B cell (primary cell): ENCODE results near the gene TBC1D2. TPM values are rescaled to one million over a fixed set of nuclear protein-coding genes. Genes with fewer than 3 reads are reported as not detected.

Experiments used
- ATAC-seq: fragments of 200-7000 bp; cut with Tn5 transposase; one replicate; pipeline ENCODE4 v1.10.0; 2021; ENCODE audit warnings: low read depth, mild to moderate bottlenecking, moderate number of reproducible peaks, moderate library complexity
- CTCF ChIA-PET: fragments of 350-600 bp; sonication (Branson Sonifier 250); formaldehyde crosslinking; loops from one replicate; lab custom pipeline; 2021; ENCODE audit warnings: antibody characterized with exemption, inconsistent platforms; lab: Charles Lee
- POLR2A ChIA-PET: fragments of 350-600 bp; sonication (Branson Sonifier 250); formaldehyde crosslinking; loops from one replicate; lab custom pipeline; 2021; ENCODE audit warnings: antibody characterized with exemption; lab: Charles Lee
- DNase-seq: peaks from one replicate; pipeline ENCODE4 v3.0.0; 2013
- H2AFZ ChIP-seq: 2 replicates; pipeline ENCODE4 v1.6.1; 2012; ENCODE audit warnings: mild to moderate bottlenecking, low read depth, low read length; ENCODE audit not compliant: insufficient read depth, poor library complexity, severe bottlenecking
- H3K27ac ChIP-seq, 2 donors: 1 replicate in 1 of 2; 2 replicates in 1 of 2; pipeline ENCODE4 v1.5.1; 2012 to 2013; ENCODE audit warnings: low read length in 2 of 2, mild to moderate bottlenecking in 2 of 2, moderate library complexity in 1 of 2
- H3K27me3 ChIP-seq, 4 experiments: fragments of 200-600 bp in 1 of 4; sonication (generic) in 1 of 4; replicated peaks in 1 of 4; 1 replicate in 2 of 4; 2 replicates in 2 of 4; pipeline versions ENCODE4 v1.6.1 to v1.7.0; 2013 to 2016; ENCODE audit warnings: low read length in 3 of 4, mild to moderate bottlenecking in 2 of 4, mixed read lengths in 1 of 4, moderate library complexity in 1 of 4; ENCODE audit not compliant: insufficient read depth in 4 of 4, control insufficient read depth in 3 of 4; ENCODE audit errors: control extremely low read depth in 1 of 4
- H3K36me3 ChIP-seq, 2 experiments: replicated peaks in 1 of 2; 1 replicate in 1 of 2; 2 replicates in 1 of 2; pipeline versions ENCODE4 v1.6.1 to v1.7.1; 2013; ENCODE audit warnings: low read length in 1 of 2; ENCODE audit not compliant: insufficient read depth in 2 of 2, control insufficient read depth in 1 of 2; ENCODE audit errors: control extremely low read depth in 1 of 2, extremely low read depth in 1 of 2
- H3K4me1 ChIP-seq, 2 donors: fragments of 200-600 bp in 1 of 2; sonication (generic) in 1 of 2; 1 replicate in 1 of 2; 2 replicates in 1 of 2; pipeline versions ENCODE4 v1.5.1 to v1.6.1; 2013 to 2017; ENCODE audit warnings: low read length in 2 of 2; ENCODE audit not compliant: control insufficient read depth in 2 of 2, insufficient read depth in 2 of 2
- H3K4me2 ChIP-seq: replicated peaks from 2 replicates; pipeline ENCODE3; 2012; ENCODE audit warnings: mild to moderate bottlenecking, low read depth, low read length; ENCODE audit not compliant: poor library complexity, severe bottlenecking
- H3K4me3 ChIP-seq, 5 experiments: fragments of 200-600 bp in 1 of 5; sonication (generic) in 1 of 5; 1 replicate in 3 of 5; 2 replicates in 2 of 5; pipeline versions ENCODE4 v1.5.1 to v1.7.0; 2011 to 2016; ENCODE audit warnings: low read length in 4 of 5, mild to moderate bottlenecking in 4 of 5, low read depth in 2 of 5, control low read depth in 1 of 5, moderate library complexity in 1 of 5; ENCODE audit not compliant: insufficient read depth in 1 of 5; ENCODE audit errors: control extremely low read depth in 1 of 5, extremely low read depth in 1 of 5
- H3K79me2 ChIP-seq: fragments of 200-600 bp; sonication (generic); one replicate; pipeline ENCODE4 v1.6.0; 2016; ENCODE audit warnings: low read length; ENCODE audit not compliant: control insufficient read depth, insufficient read depth
- H3K9ac ChIP-seq: fragments of 200-600 bp; sonication (generic); 2 replicates; pipeline ENCODE4 v1.6.1; 2017; ENCODE audit warnings: mild to moderate bottlenecking, low read length, moderate library complexity
- H3K9me3 ChIP-seq, 3 donors: one replicate each; pipeline versions ENCODE4 v1.6.1 to v1.7.1; 2013; ENCODE audit warnings: low read length in 2 of 3; ENCODE audit not compliant: control insufficient read depth in 2 of 3, insufficient read depth in 1 of 3; ENCODE audit errors: control extremely low read depth in 1 of 3
- H4K20me1 ChIP-seq: 2 replicates; pipeline ENCODE4 v1.6.0; 2012; ENCODE audit warnings: mild to moderate bottlenecking, low read length; ENCODE audit not compliant: insufficient read depth, control insufficient read depth, poor library complexity, severe bottlenecking
- H3K27ac Mint-ChIP-seq: one replicate; pipeline ENCODE4 v1.8.0; 2021; ENCODE audit warnings: mixed read lengths
- H3K27me3 Mint-ChIP-seq: one replicate; pipeline ENCODE4 v1.8.0; 2021; ENCODE audit warnings: mixed read lengths
- H3K4me1 Mint-ChIP-seq: one replicate; pipeline ENCODE4 v1.8.0; 2021; ENCODE audit warnings: mixed read lengths
- H3K4me3 Mint-ChIP-seq: one replicate; pipeline ENCODE4 v1.8.0; 2021; ENCODE audit warnings: mixed read lengths
- H3K9me3 Mint-ChIP-seq: one replicate; pipeline ENCODE4 v1.8.0; 2022; ENCODE audit warnings: mixed read lengths; ENCODE audit not compliant: insufficient read depth
- EZH2 ChIP-seq: IDR thresholded peaks from 2 replicates; pipeline ENCODE4 v1.6.1; 2012; ENCODE audit warnings: borderline replicate concordance, low read depth, mild to moderate bottlenecking, moderate library complexity, low read length; ENCODE audit not compliant: insufficient read depth, poor library complexity, severe bottlenecking
- WGBS: methylation state at CpG from one replicate; pipeline ENCODE4 v1.1.5; 2013; ENCODE audit warnings: missing lambda C conversion rate; ENCODE audit not compliant: insufficient coverage; 5-methylcytosine and 5-hydroxymethylcytosine counted together
- intact Hi-C: fragments of 100-400 bp; cut with micrococcal nuclease; formaldehyde crosslinking; loops from one replicate; pipeline ENCODE4 v1.10.0; 2022
- polyA plus RNA-seq: library from polyadenylated mRNA; depleted of rRNA; stranded (reverse); fragments of >200 nt; gene quantifications from 2 replicates; pipeline ENCODE4 v1.2.3, GENCODE V29; 2012
- total RNA-seq, 2 donors: library from RNA; stranded (reverse); fragments of 120-200 nt in 1 of 2; gene quantifications; 1 replicate in 1 of 2; 2 replicates in 1 of 2; pipeline versions ENCODE4 v1.2.3 to v1.2.4, GENCODE V29; 2013 to 2022
- TF ChIP-seq, protein P1 (sequence below): fragments of 200-600 bp; IDR thresholded peaks from one replicate; pipeline ENCODE4 v1.8.0; 2022; ENCODE audit warnings: antibody characterized with exemption, mild to moderate bottlenecking

The TBC1D2 gene
- total and polyA plus RNA-seq, 2 donors (not counting 1 experiment from before 2014, with no cell fraction given), result 5.0 to 5.3 TPM

DNA sequence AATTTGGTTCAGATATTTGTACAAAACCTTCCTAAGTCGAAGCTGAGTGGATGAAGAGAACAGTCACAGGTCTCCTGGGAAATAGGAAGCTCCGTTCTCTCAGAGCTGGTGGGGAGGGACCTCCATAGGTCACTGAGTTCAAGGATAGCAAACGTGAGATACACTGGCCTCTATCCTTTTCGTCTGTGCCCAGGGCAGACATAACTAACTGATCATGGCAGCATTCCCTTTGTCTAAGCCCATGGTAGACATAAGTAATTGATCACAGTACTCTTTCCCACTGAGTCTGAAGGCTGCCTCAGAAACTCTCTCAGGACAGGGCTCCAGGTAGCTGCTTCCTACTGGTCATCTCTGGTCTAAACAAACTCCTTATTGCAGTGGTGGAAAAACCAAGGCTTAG, 50.8 kb downstream of the TBC1D2 start:
- Histone ChIP-seq H3K79me2 (no peaks in the 10 kb centered on the region), H3K27ac (no peak overlapping the region), H3K4me2 (no peak overlapping the region), H3K4me1 (peaks cover 4 to 19% of the 10 kb centered on the region in 2 donors), H3K9ac (no peak overlapping the region), H3K4me3 (no peak overlapping the region), H3K27me3 (no peaks in the 10 kb centered on the region), H3K36me3 (peaks cover 0 to 4% of the 10 kb centered on the region in 2 experiments), H4K20me1 (no peaks in the 10 kb centered on the region), H3K9me3 (no peaks in the 10 kb centered on the region), H2AFZ (no peak overlapping the region)
- Mint-ChIP-seq H3K27me3 (no peaks in the 10 kb centered on the region), H3K4me1 (peaks cover 12% of the 10 kb centered on the region), H3K27ac (no peak overlapping the region), H3K4me3 (no peak overlapping the region), H3K9me3 (no peaks in the 10 kb centered on the region)
- ATAC-seq (no peak), DNase-seq (no peak)
- intact Hi-C loops, result loop anchor here (1.0 to 5.0 kb wide), 3 partner anchors 59 to 130 kb away; no protein-coding TSS in a partner anchor
- CTCF ChIA-PET, result interaction anchor here (1.0 to 4.7 kb wide), 18 partner anchors 11 to 133 kb away, joined by 3 to 35 read pairs (median 6); partner anchors contain the start of genes CORO2A and TBC1D2
- POLR2A ChIA-PET, result interaction anchor here (0.6 kb wide), 1 partner anchor 148 kb away, joined by 3 read pairs; the partner anchor contains the start of gene NANS
- WGBS, result 86% methylated on average over 4 of the region's 4 CpGs
- TF ChIP-seq EZH2, result no peak
- TF ChIP-seq, protein P1, sequence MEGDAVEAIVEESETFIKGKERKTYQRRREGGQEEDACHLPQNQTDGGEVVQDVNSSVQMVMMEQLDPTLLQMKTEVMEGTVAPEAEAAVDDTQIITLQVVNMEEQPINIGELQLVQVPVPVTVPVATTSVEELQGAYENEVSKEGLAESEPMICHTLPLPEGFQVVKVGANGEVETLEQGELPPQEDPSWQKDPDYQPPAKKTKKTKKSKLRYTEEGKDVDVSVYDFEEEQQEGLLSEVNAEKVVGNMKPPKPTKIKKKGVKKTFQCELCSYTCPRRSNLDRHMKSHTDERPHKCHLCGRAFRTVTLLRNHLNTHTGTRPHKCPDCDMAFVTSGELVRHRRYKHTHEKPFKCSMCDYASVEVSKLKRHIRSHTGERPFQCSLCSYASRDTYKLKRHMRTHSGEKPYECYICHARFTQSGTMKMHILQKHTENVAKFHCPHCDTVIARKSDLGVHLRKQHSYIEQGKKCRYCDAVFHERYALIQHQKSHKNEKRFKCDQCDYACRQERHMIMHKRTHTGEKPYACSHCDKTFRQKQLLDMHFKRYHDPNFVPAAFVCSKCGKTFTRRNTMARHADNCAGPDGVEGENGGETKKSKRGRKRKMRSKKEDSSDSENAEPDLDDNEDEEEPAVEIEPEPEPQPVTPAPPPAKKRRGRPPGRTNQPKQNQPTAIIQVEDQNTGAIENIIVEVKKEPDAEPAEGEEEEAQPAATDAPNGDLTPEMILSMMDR, result no peak

DNA sequence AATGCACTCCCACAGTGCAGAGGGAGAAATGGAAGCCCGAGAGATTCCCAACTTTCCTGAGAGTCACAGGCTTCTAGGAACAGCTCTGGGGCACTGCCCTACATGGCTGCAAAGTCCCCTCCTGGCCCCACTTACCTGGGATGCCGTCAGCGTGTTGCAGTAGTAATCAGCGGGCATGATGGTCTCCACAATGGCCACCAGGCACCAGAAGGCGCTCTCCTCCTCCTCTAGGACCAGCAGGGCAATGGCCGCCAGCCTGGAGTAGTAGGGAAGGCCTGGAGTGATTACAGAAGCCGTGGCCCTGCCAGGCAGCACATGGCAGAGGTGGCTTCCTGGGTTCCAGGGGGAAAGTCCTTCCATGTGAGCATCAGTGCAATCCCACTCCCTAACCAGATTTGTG, 52.3 kb downstream of the TBC1D2 start:
- peaks cover 0 to 4% of the 10 kb centered on the region in 2 experiments for H3K36me3 ChIP-seq
- no peaks in the 10 kb centered on the region for H3K79me2 ChIP-seq
- H2AFZ ChIP-seq, result no peak overlapping the region
- no peaks in the 10 kb centered on the region for H3K27me3 ChIP-seq
- H4K20me1 ChIP-seq, result no peaks in the 10 kb centered on the region
- peaks cover 4 to 19% of the 10 kb centered on the region in 2 donors for H3K4me1 ChIP-seq
- TF ChIP-seq EZH2, result no peak
- TF ChIP-seq, protein P1, result no peak
- 88% methylated on average over 4 of the region's 7 CpGs for WGBS
- no peak overlapping the region for H3K4me2 ChIP-seq
- no peak overlapping the region for H3K4me3 Mint-ChIP-seq
- H3K27ac Mint-ChIP-seq, result no peak overlapping the region
- intact Hi-C loops, result no loop called here
- DNase-seq (no peak), ATAC-seq (no peak)
- no peak overlapping the region for H3K27ac ChIP-seq
- CTCF ChIA-PET, result interaction anchor here (1.3 to 1.7 kb wide), 2 partner anchors 9 to 60 kb away, joined by 4 to 5 read pairs; no protein-coding TSS in a partner anchor
- peaks cover 12% of the 10 kb centered on the region for H3K4me1 Mint-ChIP-seq
- H3K9ac ChIP-seq, result no peak overlapping the region
- no peaks in the 10 kb centered on the region for H3K27me3 Mint-ChIP-seq
- no peaks in the 10 kb centered on the region for H3K9me3 Mint-ChIP-seq
- no peaks in the 10 kb centered on the region for H3K9me3 ChIP-seq
- H3K4me3 ChIP-seq, result no peak overlapping the region
- POLR2A ChIA-PET, result no interaction called here
